DMS153 (cell line): ENCODE data around the gene PDE1C.
"Not testable (repeated sequence)": the region's sequence is repeated elsewhere in the genome, so short reads cannot be mapped to it uniquely, and the experiment has no call there.

Experiments
- DNase-seq: peaks from one replicate; lab custom pipeline; 2025; lab: John Stamatoyannopoulos, UW

Gene PDE1C

GRCh38 chr7:32070406-32071360 is at the start of gene PDE1C:
PDE1C (minus strand) TSS chr7:32070407.
- DNase-seq: no peak

GRCh38 chr7:32119790-32120196 is 49.6 kb upstream of the PDE1C start:
- DNase-seq: no peak

DNA sequence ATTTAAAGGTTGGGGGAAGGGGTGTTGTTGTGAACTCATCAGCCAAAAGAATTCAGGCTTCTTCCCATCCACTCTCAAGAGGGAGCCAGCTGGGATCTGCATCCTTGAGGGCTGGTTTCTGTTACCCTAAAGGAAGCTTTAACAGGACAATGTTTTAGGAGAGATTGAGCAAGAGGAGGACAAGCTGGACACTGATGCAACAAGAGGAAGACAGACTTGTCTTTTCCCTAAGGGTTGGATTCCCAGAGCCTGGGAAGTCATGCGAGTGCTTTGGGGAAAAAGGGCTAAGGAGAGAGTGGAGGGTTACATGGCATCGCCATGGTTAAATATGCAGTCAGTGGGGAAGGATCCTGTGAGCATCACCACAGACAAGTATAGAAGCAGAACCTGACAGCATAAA is 47.6 kb upstream of the PDE1C start:
- DNase-seq: no peak

DNA sequence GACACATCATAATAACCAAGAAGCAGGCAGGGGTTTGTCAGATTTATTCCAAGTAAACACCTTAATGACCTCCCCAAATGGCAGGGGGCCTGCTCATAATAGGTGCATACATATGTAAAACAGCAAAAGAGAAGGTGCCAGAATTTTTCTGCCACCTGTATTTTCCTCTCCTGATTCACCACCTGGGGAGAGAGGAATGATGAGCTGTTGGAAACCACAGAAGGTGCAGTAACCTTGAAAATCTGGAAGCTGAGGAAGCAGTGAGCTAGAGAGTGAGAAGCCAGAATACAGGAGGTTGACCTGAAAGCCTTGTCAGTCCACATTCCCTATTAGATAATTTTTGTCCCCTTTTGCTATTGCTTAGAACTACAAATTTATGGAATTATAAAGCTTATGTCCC is 46.2 kb upstream of the PDE1C start:
- no peak for DNase-seq

- DNase-seq: no peak
Measured at GRCh38 chr7:32115831-32116230, 45.6 kb upstream of the PDE1C start.

GRCh38 chr7:32108651-32109050 is 38.4 kb upstream of the PDE1C start:
- no peak for DNase-seq

DNA sequence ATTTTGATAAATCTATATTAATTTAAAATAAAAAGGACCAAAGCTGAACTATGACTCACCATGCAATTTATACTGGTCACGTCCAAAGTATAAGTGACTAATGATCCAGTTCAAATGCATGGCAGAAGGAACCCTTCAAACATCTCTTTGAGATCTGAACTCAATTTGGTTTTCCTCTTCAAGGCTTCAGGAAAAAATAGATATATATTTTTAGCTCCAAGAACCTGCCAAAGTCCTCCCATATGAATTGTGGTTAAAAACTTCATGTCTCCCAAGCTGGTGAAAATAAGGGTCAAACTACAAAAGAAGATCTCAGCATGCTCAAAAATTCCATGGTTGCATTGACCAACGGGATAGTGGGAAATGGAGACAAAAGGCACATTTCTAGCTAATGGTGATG is 34.6 kb upstream of the PDE1C start:
- DNase-seq: no peak

DNA sequence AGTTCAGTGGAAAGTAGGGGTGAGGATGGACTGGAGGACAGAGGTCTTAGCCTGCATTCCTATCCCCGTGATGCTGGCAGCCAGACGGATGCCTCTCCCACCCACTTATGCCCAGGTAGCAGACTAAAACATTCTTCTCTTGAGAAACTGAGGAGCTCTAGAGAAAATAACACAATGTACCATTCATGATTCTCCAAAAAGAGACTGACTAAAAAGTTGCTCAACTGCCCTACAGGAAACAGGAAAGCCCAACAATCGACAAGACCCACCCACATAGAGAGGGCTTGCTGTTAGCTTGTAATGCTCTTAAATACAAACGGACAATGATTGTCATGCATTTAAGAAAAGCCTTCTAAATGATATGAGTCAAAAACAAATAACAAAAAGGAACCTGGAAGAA is 33.2 kb upstream of the PDE1C start:
- DNase-seq: no peak

DNA sequence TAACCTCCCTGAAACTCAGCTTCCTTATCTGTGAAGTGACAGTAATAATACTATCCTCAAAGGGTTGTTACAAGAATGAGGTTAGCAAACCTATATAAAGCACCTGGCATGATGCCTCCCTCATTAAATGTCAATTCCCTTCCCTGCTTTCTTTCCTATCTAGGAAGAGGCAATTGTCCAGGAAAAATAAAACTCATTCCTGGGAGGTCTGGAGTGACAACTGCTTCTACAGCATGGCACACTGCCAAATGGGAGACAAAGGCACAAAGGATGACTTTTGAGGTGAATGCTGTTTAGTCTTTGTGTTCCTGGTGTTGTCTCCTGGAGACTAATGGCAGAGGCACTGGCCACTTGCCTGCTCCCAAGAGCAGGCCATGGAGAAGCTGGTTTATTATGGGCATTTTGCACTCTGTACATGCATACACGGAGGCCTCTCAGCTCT is 32.2 kb upstream of the PDE1C start:
- DNase-seq: peak; percentile 99

- DNase-seq: no peak
Measured at GRCh38 chr7:32100407-32100907, 30.2 kb upstream of the PDE1C start.

DNA sequence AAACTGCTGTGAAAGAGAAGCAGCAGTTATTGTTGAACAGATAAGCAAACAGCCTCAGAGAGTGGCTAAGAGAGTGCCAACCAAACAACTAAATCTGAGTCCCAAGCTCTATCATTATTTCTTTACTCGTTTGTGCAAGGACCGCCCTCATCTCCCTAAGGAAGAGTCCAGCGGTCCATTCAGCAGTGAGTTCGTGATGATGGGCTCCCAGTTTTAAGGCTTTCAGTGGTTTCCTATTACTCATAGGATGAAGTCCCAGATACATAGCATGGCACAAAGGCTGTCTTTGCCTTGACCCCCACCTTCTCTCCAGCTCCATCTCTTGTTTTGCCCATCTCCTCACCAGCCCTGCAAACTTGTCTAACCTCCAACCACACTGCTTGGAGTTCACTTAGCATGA is 24.3 kb upstream of the PDE1C start:
- no peak for DNase-seq

- no peak for DNase-seq
Measured at GRCh38 chr7:32093415-32094408, 23.5 kb upstream of the PDE1C start.

DNA sequence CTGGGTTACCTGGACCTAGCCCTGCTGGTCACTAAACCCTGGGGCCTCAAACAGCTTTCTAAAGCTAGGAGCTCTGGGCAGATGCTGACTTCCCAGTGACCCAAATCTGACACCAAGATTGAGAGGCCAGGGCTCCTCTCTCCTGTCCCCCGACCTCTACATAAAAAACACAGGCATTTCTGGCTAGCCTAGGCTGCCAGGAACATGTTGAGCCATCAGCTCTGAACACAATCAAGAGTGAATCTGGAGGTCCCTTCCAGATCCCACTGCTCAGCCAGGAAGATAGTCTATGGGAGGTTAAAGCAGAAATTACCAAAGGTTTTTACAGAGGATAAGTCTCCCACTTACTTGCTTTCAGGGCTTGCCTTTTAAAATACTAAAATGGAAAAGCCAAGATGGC is 22.1 kb upstream of the PDE1C start:
- no peak for DNase-seq

DNA sequence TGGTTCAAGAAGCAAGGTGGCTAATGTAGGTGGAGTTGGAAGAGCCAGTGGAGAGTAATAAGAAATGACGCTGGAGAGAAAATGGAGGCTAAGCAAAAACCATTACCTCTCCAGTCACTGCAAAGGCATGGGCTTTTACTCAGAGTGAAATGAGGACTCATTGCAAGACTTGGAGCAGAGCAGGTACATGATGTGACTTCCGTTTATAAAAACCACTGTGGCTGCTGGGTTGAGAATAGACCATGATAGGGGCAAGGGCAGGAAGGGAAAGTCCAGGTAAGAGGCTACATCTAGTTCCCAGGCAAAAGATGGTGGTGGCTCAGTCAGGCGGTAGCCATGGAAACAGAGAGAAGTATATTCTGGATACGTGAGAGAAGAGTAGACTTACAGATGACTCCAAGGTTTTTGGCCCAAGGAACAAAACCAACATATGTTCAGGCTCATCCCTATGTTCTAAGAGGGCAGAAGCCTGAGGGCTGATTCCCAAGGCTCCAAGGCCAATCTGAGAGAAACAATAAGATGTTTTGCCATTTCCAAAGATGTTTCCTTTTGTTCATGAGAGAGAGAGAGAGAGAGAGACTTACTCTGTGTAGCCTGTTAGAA is 21.5 kb upstream of the PDE1C start:
- no peak for DNase-seq

DNA sequence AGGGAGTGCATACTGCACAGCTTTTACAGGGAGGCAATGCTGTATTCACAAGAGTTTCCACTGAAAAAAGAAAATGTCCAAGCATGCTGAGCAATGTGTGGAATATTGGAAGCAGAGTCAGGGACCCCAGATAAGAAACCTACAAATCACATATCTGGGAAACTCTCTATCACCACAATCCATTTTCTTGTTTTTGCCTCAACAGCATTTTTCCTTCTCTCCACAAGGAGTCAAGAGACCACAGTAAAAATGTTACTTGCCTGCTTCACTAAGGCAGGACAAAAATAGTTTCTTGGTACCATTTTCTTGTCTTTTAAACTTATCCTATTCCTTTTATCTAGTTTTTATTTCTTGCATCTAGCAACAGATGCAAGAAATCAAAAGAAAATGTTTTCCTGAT is 19.5 kb upstream of the PDE1C start:
- no peak for DNase-seq

GRCh38 chr7:32089256-32089655 is 19.0 kb upstream of the PDE1C start:
- DNase-seq: no peak

GRCh38 chr7:32088451-32088881 is 18.3 kb upstream of the PDE1C start:
- no peak for DNase-seq

DNA sequence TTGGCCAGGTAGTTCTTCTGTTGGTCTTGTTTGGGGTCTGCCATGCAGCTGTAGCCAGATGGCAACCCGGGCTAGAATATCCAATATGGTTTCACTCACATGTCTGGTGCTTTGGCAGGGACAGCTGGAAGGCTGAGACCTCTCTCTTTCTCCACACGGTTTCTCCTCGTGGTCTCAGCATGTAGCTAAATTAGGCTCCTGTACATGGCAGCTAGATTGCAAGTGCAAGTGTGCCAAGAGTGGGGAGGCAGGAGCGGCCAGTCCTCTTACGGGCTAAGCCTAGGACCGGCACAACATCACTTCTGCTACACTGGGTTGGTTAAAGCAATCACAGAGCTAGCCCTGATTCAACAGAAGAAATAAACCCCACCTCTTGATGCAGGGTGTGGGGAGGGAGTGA is 9.3 kb upstream of the PDE1C start:
- DNase-seq: no peak

DNA sequence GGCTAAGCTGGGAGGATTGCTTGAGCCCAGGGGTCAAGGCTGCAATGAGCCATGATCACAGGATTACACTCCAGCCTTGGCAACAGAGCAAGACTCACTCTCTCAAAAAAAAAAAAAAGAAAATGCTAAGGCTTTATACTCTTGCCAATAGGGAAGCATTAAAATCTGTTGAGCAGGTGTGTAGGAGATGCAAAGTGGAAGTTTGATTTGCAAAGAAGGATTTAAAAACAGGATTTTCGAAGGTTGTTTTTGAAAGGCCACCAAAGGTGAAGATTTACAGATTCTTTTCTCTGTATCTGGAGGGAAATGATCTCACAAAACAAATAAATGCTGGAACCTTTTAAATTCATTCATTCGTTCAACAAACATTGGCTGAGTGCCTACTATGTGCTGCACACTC is 8.6 kb upstream of the PDE1C start:
- no peak for DNase-seq

GRCh38 chr7:32077806-32078205 is 7.6 kb upstream of the PDE1C start:
- DNase-seq: no peak

DNA sequence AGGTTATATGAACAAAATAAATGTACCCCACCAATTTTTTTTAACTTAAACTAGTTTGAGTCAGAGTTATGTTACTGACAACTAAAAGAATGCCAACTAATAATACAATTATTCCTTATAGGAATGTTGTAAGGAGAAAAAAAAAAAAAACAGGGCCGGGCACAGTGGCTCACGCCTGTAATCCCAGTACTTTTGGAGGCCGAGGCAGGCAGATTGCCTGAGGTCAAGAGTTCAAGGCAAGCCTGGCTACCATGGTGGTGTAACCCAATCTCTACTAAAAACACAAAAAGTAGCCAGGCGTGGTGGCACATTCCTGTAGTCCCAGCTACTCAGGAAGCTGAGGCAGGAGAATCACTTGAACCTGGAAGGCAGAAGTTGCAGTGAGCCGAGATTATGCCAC is 6.6 kb upstream of the PDE1C start:
- not testable (repeated sequence) for DNase-seq

- no peak for DNase-seq
Measured at GRCh38 chr7:32075612-32076011, 5.4 kb upstream of the PDE1C start.
